ENCODE data around the gene SYT7.

SYT7 gene

GRCh38 chr11:61553373-61554171 is 27.3 kb downstream of the SYT7 start:
- no peak for DNase-seq

DNA sequence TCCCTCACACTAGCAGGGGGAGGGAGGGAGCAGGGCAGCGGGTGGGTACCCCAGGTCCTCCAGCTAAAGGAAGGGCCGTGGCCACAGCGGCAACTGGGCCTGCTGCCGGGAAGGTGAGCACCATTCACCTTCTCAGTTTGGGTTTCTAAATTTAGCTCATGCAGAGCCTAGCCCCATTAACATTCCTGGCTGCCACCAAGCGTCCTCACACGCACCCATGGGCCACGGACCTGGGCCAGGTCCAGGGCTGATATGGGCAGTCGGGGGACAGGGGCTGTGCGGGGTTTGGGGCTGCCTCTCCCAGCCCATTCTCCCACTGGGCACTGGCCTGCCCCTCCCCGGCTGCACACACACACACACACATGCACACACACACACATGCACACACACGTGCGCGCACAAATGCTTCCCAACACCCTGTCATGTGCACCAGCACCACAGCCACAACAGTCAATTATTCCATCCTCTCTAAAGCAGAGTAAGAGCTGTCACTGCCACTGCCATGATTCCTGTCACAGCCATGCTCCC is 28.7 kb downstream of the SYT7 start:
- no peak for DNase-seq

DNA sequence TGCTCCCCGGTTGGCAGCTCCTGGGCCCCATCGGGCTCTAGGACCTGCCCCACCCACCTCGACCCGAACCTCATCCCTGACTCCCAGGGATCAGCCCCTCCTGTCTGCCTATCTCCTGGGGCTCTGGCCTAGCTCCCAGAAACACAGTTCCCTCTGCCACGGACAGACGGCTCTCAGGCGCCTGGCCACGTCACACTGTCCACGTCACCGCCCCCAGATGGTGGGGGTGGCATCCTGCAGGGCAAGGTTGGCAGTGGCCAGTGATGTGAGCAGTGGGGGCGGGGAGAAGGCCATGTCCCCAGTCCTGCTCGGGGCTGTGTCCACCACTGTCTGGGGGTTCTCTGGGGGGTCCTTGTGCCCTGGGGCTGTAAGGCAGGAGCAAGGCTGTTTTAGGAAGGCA is 29.2 kb downstream of the SYT7 start:
- DNase-seq, result no peak

DNA sequence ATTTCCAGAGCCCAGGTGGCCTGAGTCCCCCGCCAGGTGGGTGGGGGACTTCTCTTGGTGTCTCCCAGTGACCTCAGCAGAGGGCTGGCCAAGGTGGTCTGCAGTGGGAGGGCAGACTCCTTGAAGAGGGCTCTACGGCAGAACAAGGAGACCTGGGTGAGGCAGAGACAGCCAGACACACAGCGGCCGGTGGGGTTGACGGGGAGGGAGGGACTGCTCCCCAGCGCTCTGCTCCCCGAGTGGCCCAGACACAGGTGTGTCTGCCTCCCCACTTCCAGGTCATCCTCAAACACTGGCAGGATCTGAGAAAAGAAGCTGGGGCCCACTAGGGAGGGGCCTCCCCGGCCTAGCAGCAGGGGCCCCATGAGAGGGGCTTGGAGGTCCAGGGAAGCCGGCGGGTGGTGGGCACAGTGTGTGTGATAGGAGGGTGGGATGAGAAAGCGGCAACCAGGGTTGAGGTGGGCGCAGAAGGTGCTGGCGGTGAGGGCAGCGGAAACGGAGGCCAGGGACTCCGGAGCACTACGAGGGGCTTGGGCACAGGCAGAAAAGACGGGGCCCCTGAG is 30.1 kb downstream of the SYT7 start:
- DNase-seq, result no peak

- no peak for DNase-seq
These were observed 31.0 kb downstream of the SYT7 start for GRCh38 chr11:61549662-61550568.

GRCh38 chr11:61549177-61549576 is 31.7 kb downstream of the SYT7 start:
- no peak for DNase-seq

- DNase-seq, result no peak
These were observed 33.6 kb downstream of the SYT7 start for GRCh38 chr11:61547246-61547645.

DNA sequence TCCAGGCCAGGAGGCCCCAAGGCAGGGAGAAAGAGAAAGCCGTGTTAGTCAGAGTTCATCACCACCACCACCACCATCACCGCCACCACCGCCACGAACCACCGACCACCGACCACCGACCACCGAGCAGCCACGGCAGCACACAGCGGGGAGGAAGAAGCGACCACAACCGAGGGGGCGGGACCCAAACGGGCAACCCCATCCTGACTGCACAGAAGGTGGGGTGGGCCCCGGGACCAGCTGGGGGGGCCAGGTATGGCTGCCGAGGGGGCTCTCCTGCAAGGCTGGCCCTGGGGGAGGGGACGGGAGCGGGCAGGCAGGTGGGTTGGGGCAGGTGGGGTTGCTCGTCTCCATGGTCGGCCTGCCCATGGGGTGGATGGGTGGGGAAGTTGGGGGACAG is 34.2 kb downstream of the SYT7 start:
- DNase-seq, result no peak

DNA sequence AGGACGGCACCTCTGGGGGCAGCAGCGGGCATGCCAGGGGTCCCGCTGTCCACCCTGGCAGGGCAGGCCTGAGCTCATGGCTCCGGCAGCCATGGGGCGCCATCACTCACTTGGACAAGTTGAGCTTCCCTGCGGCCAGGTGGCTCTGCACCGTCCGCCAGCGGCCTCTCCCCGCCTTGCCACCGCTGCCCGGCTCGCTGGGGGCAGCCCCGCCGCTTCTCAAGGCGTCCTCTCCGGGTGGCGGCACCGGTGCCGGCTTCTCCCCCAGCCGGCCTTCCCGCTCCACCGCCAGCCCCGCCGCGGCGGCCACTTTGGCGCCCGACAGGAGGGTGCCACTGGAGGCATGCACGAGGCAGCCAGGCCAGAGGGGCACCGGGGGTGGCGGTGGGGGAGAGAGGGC is 35.0 kb downstream of the SYT7 start:
- no peak for DNase-seq

- no peak for DNase-seq
These were observed 35.5 kb downstream of the SYT7 start for GRCh38 chr11:61545341-61545740.

DNA sequence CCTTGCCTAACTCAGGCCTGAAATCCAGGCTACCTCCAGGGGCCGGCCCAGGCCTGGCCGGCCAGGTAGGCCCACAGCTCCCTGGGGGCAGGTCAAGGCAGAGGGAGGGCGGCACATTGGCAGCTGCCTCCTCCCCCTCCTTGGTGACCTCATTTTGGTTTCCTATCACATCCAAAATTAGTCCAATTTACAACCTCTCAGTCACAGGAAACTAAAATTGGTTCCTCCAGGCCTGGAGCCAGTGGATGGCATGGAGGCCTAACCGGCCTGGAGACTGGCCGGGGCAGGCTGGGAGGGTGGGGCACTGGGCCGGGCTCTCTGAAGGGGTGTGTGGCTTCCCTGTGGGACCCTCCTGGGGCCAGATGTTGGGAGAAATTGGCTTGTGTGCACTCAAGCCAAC is 36.4 kb downstream of the SYT7 start:
- no peak for DNase-seq

- DNase-seq, result no peak
These were observed 37.1 kb downstream of the SYT7 start for GRCh38 chr11:61543606-61544306.

DNA sequence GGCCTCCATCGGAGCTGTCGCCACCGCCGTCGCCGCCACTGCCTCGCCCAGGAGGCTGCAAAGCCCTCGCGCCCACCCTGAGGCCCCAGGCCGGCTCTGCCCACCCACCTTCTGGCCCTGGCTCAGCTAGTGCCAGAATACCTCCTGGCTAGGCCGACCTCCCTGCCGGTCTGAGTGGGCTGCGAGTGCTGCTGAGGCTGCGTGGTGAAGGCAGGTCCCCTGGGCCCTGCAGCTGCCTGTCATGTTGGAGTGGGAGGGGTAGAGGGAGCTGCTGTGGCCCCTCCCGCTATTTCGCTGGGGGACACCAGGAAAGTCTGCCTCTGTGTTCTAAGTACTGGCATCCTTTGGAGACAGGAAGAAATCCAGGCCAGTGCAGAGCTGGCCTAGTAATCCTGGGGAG is 38.2 kb downstream of the SYT7 start:
- no peak for DNase-seq

- no peak for DNase-seq
These were observed 38.8 kb downstream of the SYT7 start for GRCh38 chr11:61542024-61542461.

- no peak for DNase-seq
These were observed 39.3 kb downstream of the SYT7 start for GRCh38 chr11:61541598-61541997.

GRCh38 chr11:61540528-61540927 is 40.3 kb downstream of the SYT7 start:
- no peak for DNase-seq

GRCh38 chr11:61539831-61540357 is 41.0 kb downstream of the SYT7 start:
- no peak for DNase-seq

- DNase-seq, result no peak
These were observed 41.9 kb downstream of the SYT7 start for GRCh38 chr11:61539006-61539405.

DNA sequence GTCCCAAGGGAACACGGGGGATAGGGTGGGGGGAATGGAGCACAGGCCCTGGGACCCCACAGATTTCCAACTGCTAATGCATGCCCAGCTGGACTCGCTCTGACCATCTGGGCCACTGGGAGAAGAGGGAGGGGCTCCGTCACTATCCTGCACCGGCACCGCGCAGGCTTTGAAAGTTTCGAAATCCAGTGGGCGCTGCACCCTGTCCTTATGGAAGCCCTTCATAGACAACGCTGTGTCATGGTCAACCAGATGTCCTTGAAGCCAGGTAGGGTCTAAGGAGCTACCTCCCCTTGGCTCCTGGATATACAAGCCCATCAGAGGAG is 42.3 kb downstream of the SYT7 start:
- DNase-seq, result no peak

GRCh38 chr11:61537326-61537725 is 43.5 kb downstream of the SYT7 start:
- no peak for DNase-seq

- DNase-seq, result no peak
These were observed 44.1 kb downstream of the SYT7 start for GRCh38 chr11:61536676-61537270.

DNA sequence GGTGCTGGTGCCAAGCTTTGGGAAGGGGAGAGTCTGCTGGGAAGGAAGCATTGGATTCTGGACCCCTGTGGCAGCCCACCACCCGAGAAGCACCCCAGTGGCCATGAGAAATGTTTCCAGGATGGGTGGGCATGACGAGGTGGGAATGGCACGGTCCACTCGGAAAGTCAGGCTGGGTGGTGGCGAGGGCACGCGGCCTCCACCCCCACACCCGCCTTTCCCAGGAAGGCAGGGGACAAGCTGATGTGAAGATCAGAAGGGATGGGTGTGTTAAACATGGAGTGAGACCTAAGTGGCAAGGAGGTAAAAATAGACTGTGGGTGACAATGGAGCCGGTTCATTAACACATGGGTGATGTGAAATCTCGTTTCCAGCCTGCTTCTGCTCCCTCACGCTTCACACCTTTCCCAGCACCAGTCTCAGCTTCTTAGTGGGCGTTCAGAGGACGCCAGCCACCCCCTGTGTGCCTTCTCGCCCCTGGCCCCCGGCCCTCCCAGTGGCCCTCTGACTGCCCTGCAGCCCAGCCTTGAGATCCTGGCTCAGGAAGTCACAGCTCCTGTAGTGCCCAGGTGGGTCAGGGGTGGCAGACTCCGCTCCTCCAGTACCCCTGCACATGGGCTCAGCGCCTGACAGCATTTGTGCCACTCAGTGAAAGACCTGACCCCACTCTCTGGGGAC is 44.7 kb downstream of the SYT7 start:
- DNase-seq, result no peak
